Measurements from ENCODE around the gene FGF8. TPM values are rescaled to one million over a fixed set of nuclear protein-coding genes. Genes with fewer than 3 reads are reported as not detected.

Gene FGF8
- total RNA-seq, 6 donors from 2014 or later: 0.44 TPM; not detected in 5

DNA sequence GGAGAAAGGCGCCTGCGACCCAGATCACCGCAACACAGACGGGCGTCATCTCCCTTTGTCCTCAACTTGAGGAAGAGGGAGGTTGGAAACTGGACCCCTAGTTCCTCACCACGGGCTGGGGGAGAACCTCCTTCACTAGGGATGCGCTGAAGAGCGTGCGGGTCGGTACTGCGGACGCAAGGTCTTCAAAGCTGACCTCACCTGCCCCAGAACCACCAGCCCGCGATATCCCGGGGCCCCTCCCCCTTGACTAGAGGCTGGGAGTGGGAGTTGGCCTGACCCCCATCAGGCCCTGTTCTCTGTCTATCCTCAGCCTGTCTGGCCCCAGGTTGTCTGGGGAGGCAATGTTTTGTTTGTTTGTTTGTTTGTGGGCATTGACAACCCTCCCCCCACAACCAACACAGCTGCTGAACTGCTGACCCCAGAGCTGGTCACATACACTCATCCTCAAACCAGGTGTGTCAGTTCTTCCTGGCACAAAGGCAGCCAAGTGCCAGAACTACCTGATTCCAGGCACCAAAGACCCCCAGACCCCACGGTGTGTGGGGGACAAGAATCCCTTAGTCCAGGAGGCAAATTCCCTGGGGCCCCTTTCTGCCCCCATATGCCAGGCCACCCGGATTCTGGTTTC is 4.4 kb upstream of the FGF8 start:
- Histone ChIP-seq H3K36me3 (peaks cover 0 to 13% (median 2%) of the 10 kb centered on the region in 4 donors), H3K4me1 (peaks cover 56 to 70% (median 61%) of the 10 kb centered on the region in 4 donors), H3K27ac (no peak overlapping the region), H3K9me3 (no peaks in the 10 kb centered on the region), H3K4me3 (peak overlapping the region in 3 of 4 donors; percentile 38 to 50 (median 45)), H3K27me3 (peaks cover 2 to 35% (median 21%) of the 10 kb centered on the region in 4 donors)
- no peak for TF ChIP-seq POLR2AphosphoS5 (IDR thresholded peaks at IDR 0.05)
- TF ChIP-seq, protein P1, sequence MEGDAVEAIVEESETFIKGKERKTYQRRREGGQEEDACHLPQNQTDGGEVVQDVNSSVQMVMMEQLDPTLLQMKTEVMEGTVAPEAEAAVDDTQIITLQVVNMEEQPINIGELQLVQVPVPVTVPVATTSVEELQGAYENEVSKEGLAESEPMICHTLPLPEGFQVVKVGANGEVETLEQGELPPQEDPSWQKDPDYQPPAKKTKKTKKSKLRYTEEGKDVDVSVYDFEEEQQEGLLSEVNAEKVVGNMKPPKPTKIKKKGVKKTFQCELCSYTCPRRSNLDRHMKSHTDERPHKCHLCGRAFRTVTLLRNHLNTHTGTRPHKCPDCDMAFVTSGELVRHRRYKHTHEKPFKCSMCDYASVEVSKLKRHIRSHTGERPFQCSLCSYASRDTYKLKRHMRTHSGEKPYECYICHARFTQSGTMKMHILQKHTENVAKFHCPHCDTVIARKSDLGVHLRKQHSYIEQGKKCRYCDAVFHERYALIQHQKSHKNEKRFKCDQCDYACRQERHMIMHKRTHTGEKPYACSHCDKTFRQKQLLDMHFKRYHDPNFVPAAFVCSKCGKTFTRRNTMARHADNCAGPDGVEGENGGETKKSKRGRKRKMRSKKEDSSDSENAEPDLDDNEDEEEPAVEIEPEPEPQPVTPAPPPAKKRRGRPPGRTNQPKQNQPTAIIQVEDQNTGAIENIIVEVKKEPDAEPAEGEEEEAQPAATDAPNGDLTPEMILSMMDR (IDR thresholded peaks at IDR 0.05): peak in 2 of 6 experiments; percentile 2 to 23
- no peak for ATAC-seq (ENCODE audit: low FRiP score in 2 of 2)
- WGBS, 2 donors: 21 to 25% methylated on average over 13 to 17 of the region's 17 CpGs
- DNase-seq: no peak

DNA sequence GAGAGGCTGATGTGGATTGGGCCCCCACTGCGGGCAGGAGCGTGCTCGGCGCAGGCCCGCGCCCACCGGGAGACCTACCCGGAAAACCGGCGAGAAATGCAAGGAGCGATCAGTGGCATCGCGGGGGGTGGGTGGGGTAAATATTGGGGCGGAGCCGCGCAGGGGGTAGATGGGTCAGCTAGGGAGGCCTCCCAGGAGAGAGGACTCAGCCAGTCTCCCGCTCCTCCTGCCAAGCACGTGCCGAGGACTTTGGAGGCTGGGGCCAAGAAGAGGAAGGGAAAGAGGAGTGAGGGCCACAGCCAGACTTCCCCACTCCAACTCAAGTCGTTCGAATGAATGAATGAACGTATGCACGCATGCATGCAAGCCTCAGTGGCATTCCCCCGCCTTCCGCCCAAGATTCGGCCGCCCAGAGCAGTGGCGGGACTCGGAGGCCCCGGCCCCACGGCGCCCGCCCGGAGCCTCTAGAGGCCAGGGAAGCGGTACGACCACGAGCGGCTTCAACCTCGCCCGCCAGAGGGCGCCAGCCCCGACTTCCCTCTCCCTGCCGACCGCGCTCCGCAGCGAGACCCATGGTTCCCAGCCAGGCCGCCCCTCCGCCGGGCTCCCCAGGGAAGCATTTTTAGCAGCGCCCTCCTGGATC is 3.8 kb upstream of the FGF8 start:
- peak; percentile 87 to 88 for ATAC-seq (ENCODE audit: low FRiP score in 2 of 2)
- H3K9me3 ChIP-seq: no peaks in the 10 kb centered on the region
- H3K4me3 ChIP-seq: peak overlapping the region in 3 of 4 donors; percentile 38 to 50 (median 45)
- peaks cover 61 to 76% (median 67%) of the 10 kb centered on the region in 4 donors for H3K4me1 ChIP-seq
- H3K27ac ChIP-seq: no peak overlapping the region
- peaks cover 0 to 7% (median 0%) of the 10 kb centered on the region in 4 donors for H3K36me3 ChIP-seq
- no peak for TF ChIP-seq POLR2A (IDR thresholded peaks at IDR 0.05)
- TF ChIP-seq, protein P1 (IDR thresholded peaks at IDR 0.05): peak; percentile 82 to 89 (median 86)
- WGBS, 2 donors: 0 to 2% methylated on average over 2 to 42 of the region's 51 CpGs
- peak; percentile 85 to 97 for DNase-seq
- peaks cover 3 to 41% (median 26%) of the 10 kb centered on the region in 4 donors for H3K27me3 ChIP-seq

DNA sequence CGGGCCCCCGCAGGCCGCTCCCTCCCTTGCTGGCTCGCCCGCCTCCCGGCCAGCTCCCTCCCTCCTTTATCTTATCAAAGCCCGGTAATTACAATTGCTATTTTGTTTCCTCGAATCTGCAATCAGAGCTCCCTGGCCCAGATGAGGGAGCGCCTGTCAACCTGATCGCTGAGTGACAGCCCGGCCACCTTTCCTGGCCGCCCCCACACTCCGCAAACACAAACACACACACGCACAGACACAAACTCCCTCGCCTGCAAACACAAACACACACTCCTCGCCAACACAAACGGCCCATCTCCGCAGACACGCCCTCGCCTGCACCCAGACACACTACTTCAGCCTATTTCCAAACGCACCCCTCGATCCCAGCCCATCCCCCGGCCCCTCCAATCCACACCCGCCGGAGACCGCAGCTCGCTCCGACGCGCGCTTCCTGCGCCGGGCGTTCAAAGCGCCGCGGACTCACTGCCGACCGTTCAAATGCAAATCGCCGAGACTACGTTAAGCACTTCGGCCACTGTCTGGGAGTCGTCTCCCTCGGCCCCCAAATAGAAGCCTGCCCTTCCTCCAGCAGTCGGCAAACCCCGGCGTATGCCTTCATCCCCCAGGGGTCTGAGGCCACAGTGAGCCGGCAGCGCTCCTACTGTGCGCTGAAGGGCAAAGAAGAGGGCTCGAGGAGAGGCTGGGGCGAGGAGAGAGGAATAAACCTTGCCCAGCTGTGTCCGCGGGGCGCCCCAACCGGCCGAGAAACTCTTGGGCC is 3.0 kb upstream of the FGF8 start:
- WGBS, 2 donors: 3 to 6% methylated on average over 39 to 49 of the region's 58 CpGs
- Histone ChIP-seq H3K4me3 (peak overlapping the region in 3 of 4 donors; percentile 38 to 50 (median 45)), H3K9me3 (no peaks in the 10 kb centered on the region), H3K4me1 (peaks cover 57 to 78% (median 66%) of the 10 kb centered on the region in 4 donors), H3K27me3 (peaks cover 3 to 46% (median 33%) of the 10 kb centered on the region in 4 donors), H3K27ac (no peak overlapping the region), H3K36me3 (peaks cover 0 to 2% (median 0%) of the 10 kb centered on the region in 4 donors)
- TF ChIP-seq POLR2AphosphoS5 (IDR thresholded peaks at IDR 0.05) (no peak), EP300 (IDR thresholded peaks at IDR 0.05) (no peak), POLR2A (IDR thresholded peaks at IDR 0.05) (no peak)
- peak in 1 of 2 donors; percentile 49 for ATAC-seq (ENCODE audit: low FRiP score in 2 of 2)
- DNase-seq: peak in 1 of 2 donors; percentile 89

DNA sequence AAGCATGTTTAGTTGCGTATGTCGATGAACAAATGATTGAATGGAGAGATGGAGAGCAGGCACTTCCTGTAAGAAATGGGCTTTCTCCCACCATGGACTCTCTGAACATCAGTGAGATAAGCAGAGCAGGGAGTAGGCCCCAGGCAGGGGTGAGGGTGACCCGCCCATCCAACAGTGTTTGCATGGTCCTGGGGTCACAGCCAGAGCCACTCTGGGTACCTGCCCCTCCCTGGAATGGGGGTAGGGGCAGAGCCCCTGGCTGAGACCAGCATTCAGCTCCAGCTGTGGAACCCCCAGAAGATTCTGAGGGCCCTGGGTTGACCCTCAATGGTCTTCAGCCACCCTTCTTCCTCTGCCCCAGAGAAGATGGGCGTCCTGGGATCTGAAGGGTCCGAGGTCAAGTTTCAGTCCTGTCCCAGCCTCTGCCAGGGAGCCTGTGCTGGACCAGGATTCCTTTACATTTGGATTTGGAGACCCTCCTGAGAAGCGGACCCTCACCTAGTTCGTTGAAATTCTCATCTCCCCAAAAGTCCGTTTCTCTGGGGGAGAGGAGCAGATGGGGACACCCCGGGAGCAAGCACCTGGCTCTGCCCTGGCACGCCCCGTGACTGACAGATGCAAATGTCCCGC is 2.4 kb upstream of the FGF8 start:
- DNase-seq: no peak
- H3K4me1 ChIP-seq: peaks cover 51 to 71% (median 61%) of the 10 kb centered on the region in 4 donors

More for the DNA sequence above, 2.4 kb upstream of the FGF8 start:
- TF ChIP-seq POLR2A (IDR thresholded peaks at IDR 0.05) (no peak), POLR2AphosphoS5 (IDR thresholded peaks at IDR 0.05) (no peak), EP300 (IDR thresholded peaks at IDR 0.05) (no peak)
- TF ChIP-seq, protein P1 (IDR thresholded peaks at IDR 0.05): no peak
- Histone ChIP-seq H3K27me3 (peaks cover 3 to 46% (median 35%) of the 10 kb centered on the region in 4 donors), H3K9me3 (no peaks in the 10 kb centered on the region), H3K27ac (no peak overlapping the region), H3K36me3 (no peaks in the 10 kb centered on the region), H3K4me3 (peak overlapping the region in 2 of 4 donors; percentile 45 to 50)
- no peak for ATAC-seq (ENCODE audit: low FRiP score in 2 of 2)
- 61 to 63% methylated on average over 12 of the region's 12 CpGs for WGBS, 2 donors
